ENCODE results near the gene IGF2BP2. TPM values are rescaled to one million over a fixed set of nuclear protein-coding genes. Genes with fewer than 3 reads are reported as not detected.
A peak's percentile ranks its signal among the peaks of the same experiment; 100 is the strongest.

The IGF2BP2 gene
- total and polyA plus RNA-seq, 5 donors from 2014 or later = 3.6 TPM; not detected in 4

DNA sequence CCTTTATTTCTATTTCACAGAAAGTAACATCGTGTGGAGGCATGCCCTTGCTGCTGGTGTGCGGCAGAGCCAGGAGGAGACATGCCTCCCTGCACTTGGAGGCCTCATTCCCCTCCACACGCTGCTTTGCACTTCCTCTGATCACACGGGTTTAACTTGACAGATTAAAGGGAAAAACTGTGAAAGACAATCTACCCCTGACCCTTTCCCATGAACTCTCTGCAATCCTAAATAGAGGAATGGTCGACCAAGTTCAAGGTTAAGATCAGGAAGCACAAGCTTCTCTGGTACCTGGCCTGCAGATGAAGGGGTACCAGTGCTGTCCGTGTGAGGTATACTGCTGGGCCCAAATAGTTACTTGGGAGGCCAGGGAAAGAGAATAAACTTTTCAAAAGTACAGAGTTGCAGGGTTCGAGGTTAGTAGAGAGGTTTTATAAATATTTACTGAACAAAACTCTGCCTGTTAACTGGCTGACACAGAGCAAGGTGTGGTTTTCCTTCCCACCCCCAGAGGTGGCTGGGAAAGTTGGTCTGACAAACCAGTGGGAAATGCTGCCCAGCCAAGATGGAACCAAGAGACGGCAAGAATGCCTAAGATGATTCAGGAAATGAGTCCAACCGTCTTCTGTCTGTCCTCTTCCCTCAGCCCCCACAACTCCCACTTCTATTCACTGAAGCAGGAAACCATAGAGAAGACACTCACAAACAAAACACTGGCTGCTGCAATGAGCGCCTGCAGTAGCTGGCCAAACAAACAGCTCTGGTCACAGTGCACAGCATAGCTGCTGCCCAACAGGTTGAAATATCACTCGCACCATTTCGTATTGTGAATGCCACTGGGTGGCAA lies 79.6 kb downstream of the IGF2BP2 start:
- ATAC-seq (ENCODE audit: low read depth in 2 of 2) (no peak), DNase-seq (no peak)
- no peak overlapping the region for H3K27ac Mint-ChIP-seq
- no peaks in the 10 kb centered on the region for H3K4me1 ChIP-seq (ENCODE audit: control insufficient read depth, insufficient read depth, low read length, poor library complexity, severe bottlenecking)
- H3K27me3 Mint-ChIP-seq = peaks cover 34% of the 10 kb centered on the region
- peaks cover 0 to 2% (median 0%) of the 10 kb centered on the region in 7 donors for H3K9me3 Mint-ChIP-seq
- no peaks in the 10 kb centered on the region for H3K36me3 ChIP-seq (ENCODE audit: control insufficient read depth, insufficient read depth, low read length)
- peak overlapping the region in 1 of 4 donors; percentile 32 for H3K4me3 Mint-ChIP-seq
- no peak overlapping the region for H3K27ac ChIP-seq (ENCODE audit: insufficient read depth, low read length, poor library complexity, severe bottlenecking)
- no peaks in the 10 kb centered on the region for H3K36me3 Mint-ChIP-seq
- H3K4me3 ChIP-seq (ENCODE audit: low read depth, low read length) = no peak overlapping the region
- peaks cover 2% of the 10 kb centered on the region for H3K27me3 ChIP-seq (ENCODE audit: control insufficient read depth, insufficient read depth, low read length)
- no peaks in the 10 kb centered on the region for H3K9me3 ChIP-seq (ENCODE audit: control insufficient read depth in 2 of 2, low read length in 2 of 2)
- H3K4me1 Mint-ChIP-seq = no peaks in the 10 kb centered on the region

DNA sequence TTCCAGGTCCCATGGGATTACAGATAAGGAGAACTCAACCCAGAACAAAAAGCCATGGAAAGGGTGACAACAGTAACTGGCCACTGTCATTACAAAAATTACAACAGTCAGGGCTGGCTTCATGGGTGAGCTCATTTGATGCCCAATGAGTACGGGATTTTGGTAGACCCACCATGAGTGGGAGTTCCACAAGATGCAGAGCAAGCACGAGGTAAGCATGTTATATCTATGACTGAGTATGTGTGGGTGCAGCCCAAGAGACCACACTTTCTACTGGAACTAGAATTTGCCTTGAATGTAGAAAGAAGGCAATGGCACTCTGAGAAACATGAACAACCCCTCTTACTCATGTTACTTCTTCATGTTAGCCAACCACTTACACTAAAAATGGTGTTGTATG lies 83.3 kb downstream of the IGF2BP2 start:
- Mint-ChIP-seq H3K4me3 (no peak overlapping the region), H3K36me3 (no peaks in the 10 kb centered on the region), H3K27me3 (peaks cover 25% of the 10 kb centered on the region), H3K9me3 (peaks cover 0 to 2% (median 0%) of the 10 kb centered on the region in 7 donors), H3K27ac (no peak overlapping the region), H3K4me1 (no peaks in the 10 kb centered on the region)
- DNase-seq (no peak), ATAC-seq (ENCODE audit: low read depth in 2 of 2) (no peak)
- H3K27me3 ChIP-seq (ENCODE audit: control insufficient read depth, insufficient read depth, low read length) = no peaks in the 10 kb centered on the region
- H3K36me3 ChIP-seq (ENCODE audit: control insufficient read depth, insufficient read depth, low read length) = no peaks in the 10 kb centered on the region
- H3K4me3 ChIP-seq (ENCODE audit: low read depth, low read length) = no peak overlapping the region
- no peaks in the 10 kb centered on the region for H3K4me1 ChIP-seq (ENCODE audit: control insufficient read depth, insufficient read depth, low read length, poor library complexity, severe bottlenecking)
- no peak overlapping the region for H3K27ac ChIP-seq (ENCODE audit: insufficient read depth, low read length, poor library complexity, severe bottlenecking)
- no peaks in the 10 kb centered on the region for H3K9me3 ChIP-seq (ENCODE audit: control insufficient read depth in 2 of 2, low read length in 2 of 2)

DNA sequence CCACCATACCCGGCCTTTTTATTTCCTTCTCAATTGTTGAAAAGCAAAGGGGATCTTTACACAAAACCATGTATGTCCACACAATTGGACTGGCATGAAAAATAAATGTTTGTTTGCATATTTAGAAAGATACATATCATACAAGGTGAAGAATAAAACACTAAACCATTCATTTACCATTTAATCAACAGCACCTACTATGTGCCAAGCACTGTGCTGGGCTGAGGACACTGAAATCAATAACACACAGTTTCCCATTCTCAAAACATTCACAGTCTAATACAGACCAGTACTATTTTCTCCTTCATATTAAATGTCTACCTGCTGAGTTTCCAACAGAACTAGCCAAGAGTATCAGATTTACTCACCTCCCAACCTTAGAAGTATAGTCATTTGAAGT lies 84.7 kb downstream of the IGF2BP2 start:
- H3K4me3 Mint-ChIP-seq = no peak overlapping the region
- H3K36me3 ChIP-seq (ENCODE audit: control insufficient read depth, insufficient read depth, low read length) = no peaks in the 10 kb centered on the region
- no peaks in the 10 kb centered on the region for H3K4me1 ChIP-seq (ENCODE audit: control insufficient read depth, insufficient read depth, low read length, poor library complexity, severe bottlenecking)
- H3K27ac Mint-ChIP-seq = no peak overlapping the region
- ATAC-seq (ENCODE audit: low read depth in 2 of 2) (no peak), DNase-seq (no peak)
- no peaks in the 10 kb centered on the region for H3K4me1 Mint-ChIP-seq
- H3K27ac ChIP-seq (ENCODE audit: insufficient read depth, low read length, poor library complexity, severe bottlenecking) = no peak overlapping the region
- no peaks in the 10 kb centered on the region for H3K36me3 Mint-ChIP-seq
- no peaks in the 10 kb centered on the region for H3K27me3 ChIP-seq (ENCODE audit: control insufficient read depth, insufficient read depth, low read length)
- no peaks in the 10 kb centered on the region for H3K9me3 ChIP-seq (ENCODE audit: control insufficient read depth in 2 of 2, low read length in 2 of 2)
- no peak overlapping the region for H3K4me3 ChIP-seq (ENCODE audit: low read depth, low read length)
- peaks cover 13% of the 10 kb centered on the region for H3K27me3 Mint-ChIP-seq
- peaks cover 0 to 2% (median 0%) of the 10 kb centered on the region in 7 donors for H3K9me3 Mint-ChIP-seq

DNA sequence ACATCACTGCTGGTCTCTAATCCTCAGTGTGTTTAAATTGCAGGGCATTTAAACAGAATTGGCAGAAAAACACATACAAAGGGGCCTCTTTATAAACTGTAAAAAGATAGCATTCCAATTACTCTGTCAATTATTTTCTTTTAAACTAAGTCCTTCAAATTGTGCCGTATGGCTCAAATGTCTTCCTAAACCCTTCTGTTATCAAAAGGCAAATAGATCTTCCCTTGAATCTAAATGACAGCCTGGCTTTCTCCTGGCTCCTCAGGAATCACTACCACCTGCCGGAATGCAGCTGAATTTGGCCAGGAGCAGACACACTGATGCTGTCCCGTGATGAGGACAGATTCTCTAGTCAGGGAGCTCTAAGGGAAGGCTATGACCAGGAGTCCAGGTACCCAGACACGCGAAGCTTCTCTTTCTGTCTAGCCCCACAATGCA lies 85.6 kb downstream of the IGF2BP2 start:
- H3K4me1 ChIP-seq (ENCODE audit: control insufficient read depth, insufficient read depth, low read length, poor library complexity, severe bottlenecking) = no peaks in the 10 kb centered on the region
- no peak overlapping the region for H3K4me3 Mint-ChIP-seq
- H3K27ac ChIP-seq (ENCODE audit: insufficient read depth, low read length, poor library complexity, severe bottlenecking) = no peak overlapping the region
- DNase-seq (no peak), ATAC-seq (ENCODE audit: low read depth in 2 of 2) (no peak)
- H3K27me3 Mint-ChIP-seq = peaks cover 15% of the 10 kb centered on the region
- peak overlapping the region in 1 of 3 donors; percentile 43 for H3K27ac Mint-ChIP-seq
- H3K9me3 ChIP-seq (ENCODE audit: control insufficient read depth in 2 of 2, low read length in 2 of 2) = no peaks in the 10 kb centered on the region
- no peaks in the 10 kb centered on the region for H3K4me1 Mint-ChIP-seq
- no peaks in the 10 kb centered on the region for H3K36me3 ChIP-seq (ENCODE audit: control insufficient read depth, insufficient read depth, low read length)
- H3K9me3 Mint-ChIP-seq = peaks cover 0 to 2% (median 0%) of the 10 kb centered on the region in 7 donors
- H3K4me3 ChIP-seq (ENCODE audit: low read depth, low read length) = no peak overlapping the region
- no peaks in the 10 kb centered on the region for H3K27me3 ChIP-seq (ENCODE audit: control insufficient read depth, insufficient read depth, low read length)
- H3K36me3 Mint-ChIP-seq = no peaks in the 10 kb centered on the region

DNA sequence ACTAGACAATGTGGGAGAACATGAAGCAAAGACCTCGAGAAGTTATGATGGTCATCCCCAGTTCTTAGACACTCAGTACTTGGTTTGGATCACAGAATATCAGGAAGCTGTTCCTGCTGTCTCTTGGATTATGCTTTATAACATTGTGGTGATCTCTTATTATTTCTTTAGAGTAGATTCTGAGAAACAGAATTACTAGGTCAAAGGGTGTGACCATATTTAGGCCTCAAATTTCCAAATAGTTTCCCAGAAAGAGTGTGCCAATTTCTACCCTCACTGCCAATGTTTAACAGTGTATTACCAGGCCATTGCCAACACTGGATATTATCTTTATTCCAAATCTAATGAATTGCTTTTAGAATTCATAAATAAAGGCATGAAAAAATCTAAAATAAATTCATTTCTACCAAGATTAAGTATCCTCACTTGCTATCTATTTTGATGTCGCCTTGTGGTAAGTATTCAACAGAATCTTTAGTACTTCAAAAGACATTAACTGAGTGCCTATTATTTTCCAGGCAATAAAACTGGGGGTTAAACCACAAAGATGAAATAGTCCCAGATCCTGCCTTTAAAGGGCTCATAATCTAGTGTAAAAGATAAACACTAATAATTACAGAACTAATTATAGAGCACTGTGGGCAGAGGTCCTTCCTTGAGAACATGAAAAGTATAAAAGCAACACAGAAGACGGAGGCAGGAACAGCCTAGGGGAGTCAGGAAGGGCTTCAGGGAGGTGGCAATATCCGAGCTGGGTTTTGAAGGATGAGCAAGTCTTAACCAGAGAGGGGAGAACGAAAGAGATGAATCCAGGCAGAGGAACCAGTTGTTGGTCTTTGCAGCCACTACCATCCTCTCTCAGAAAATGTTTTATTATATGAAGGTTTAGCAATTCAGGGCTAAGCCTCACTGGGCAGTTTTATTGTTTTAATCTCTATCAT lies 86.8 kb downstream of the IGF2BP2 start:
- H3K4me1 ChIP-seq (ENCODE audit: control insufficient read depth, insufficient read depth, low read length, poor library complexity, severe bottlenecking) = no peaks in the 10 kb centered on the region
- ATAC-seq (ENCODE audit: low read depth in 2 of 2) (no peak), DNase-seq (no peak)
- Mint-ChIP-seq H3K27me3 (peaks cover 8% of the 10 kb centered on the region), H3K4me1 (no peaks in the 10 kb centered on the region), H3K36me3 (no peaks in the 10 kb centered on the region), H3K27ac (no peak overlapping the region), H3K4me3 (no peak overlapping the region), H3K9me3 (peaks cover 0 to 2% (median 0%) of the 10 kb centered on the region in 7 donors)
- H3K27ac ChIP-seq (ENCODE audit: insufficient read depth, low read length, poor library complexity, severe bottlenecking) = no peak overlapping the region
- no peaks in the 10 kb centered on the region for H3K27me3 ChIP-seq (ENCODE audit: control insufficient read depth, insufficient read depth, low read length)
- no peaks in the 10 kb centered on the region for H3K36me3 ChIP-seq (ENCODE audit: control insufficient read depth, insufficient read depth, low read length)
- H3K4me3 ChIP-seq (ENCODE audit: low read depth, low read length) = no peak overlapping the region
- no peaks in the 10 kb centered on the region for H3K9me3 ChIP-seq (ENCODE audit: control insufficient read depth in 2 of 2, low read length in 2 of 2)

DNA sequence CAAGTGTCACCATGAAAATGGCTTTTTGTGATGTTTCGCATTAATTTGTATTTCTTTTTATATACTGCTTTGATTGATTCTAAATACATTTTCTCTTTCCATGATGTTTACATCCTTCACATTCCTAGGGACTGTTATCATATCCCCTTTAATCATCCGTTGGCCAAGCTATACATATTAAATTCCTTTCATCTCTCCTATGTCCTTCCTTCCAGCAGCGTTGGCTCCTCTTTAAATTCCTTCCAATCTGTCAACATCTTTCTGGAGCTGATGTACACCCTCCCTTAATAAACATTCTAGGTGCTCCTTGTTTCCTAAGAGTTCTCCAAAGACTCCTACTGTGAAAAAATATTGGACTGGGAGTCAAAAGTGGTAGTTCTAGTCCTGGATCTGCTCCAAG lies 87.8 kb downstream of the IGF2BP2 start:
- Mint-ChIP-seq H3K36me3 (no peaks in the 10 kb centered on the region), H3K4me1 (no peaks in the 10 kb centered on the region), H3K27ac (no peak overlapping the region), H3K27me3 (peaks cover 8% of the 10 kb centered on the region), H3K4me3 (no peak overlapping the region), H3K9me3 (peaks cover 0 to 2% (median 0%) of the 10 kb centered on the region in 7 donors)
- DNase-seq (no peak), ATAC-seq (ENCODE audit: low read depth in 2 of 2) (no peak)
- Histone ChIP-seq H3K27ac (ENCODE audit: insufficient read depth, low read length, poor library complexity, severe bottlenecking) (no peak overlapping the region), H3K4me3 (ENCODE audit: low read depth, low read length) (no peak overlapping the region), H3K36me3 (ENCODE audit: control insufficient read depth, insufficient read depth, low read length) (no peaks in the 10 kb centered on the region), H3K4me1 (ENCODE audit: control insufficient read depth, insufficient read depth, low read length, poor library complexity, severe bottlenecking) (no peaks in the 10 kb centered on the region), H3K27me3 (ENCODE audit: control insufficient read depth, insufficient read depth, low read length) (no peaks in the 10 kb centered on the region), H3K9me3 (ENCODE audit: control insufficient read depth in 2 of 2, low read length in 2 of 2) (no peaks in the 10 kb centered on the region)

DNA sequence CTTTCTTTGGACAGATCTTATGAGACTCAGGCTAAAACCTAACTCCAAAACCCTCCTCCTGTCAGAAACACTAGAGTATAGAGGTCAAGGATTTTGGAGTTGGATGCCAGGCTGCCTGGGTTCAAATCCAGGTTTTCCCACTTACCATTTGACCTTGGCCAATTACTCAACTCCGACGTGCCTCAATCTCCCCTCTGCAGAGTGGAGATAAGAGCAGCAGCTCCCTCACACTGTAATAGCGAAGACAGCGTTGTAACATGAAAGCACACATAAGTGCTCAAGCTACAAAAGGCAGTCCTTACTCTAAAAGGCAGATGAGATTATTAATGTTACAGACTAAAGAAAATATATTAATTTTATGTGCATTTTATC lies 90.1 kb downstream of the IGF2BP2 start:
- H3K4me1 Mint-ChIP-seq = no peaks in the 10 kb centered on the region
- ATAC-seq (ENCODE audit: low read depth in 2 of 2) (no peak), DNase-seq (no peak)
- H3K9me3 Mint-ChIP-seq = peaks cover 0 to 2% (median 0%) of the 10 kb centered on the region in 7 donors
- no peak overlapping the region for H3K27ac Mint-ChIP-seq
- peaks cover 12% of the 10 kb centered on the region for H3K27me3 Mint-ChIP-seq
- H3K36me3 Mint-ChIP-seq = no peaks in the 10 kb centered on the region
- H3K4me3 Mint-ChIP-seq = no peak overlapping the region
- no peaks in the 10 kb centered on the region for H3K27me3 ChIP-seq (ENCODE audit: control insufficient read depth, insufficient read depth, low read length)
- no peaks in the 10 kb centered on the region for H3K9me3 ChIP-seq (ENCODE audit: control insufficient read depth in 2 of 2, low read length in 2 of 2)
- H3K27ac ChIP-seq (ENCODE audit: insufficient read depth, low read length, poor library complexity, severe bottlenecking) = no peak overlapping the region
- H3K4me1 ChIP-seq (ENCODE audit: control insufficient read depth, insufficient read depth, low read length, poor library complexity, severe bottlenecking) = no peaks in the 10 kb centered on the region
- H3K4me3 ChIP-seq (ENCODE audit: low read depth, low read length) = no peak overlapping the region
- H3K36me3 ChIP-seq (ENCODE audit: control insufficient read depth, insufficient read depth, low read length) = no peaks in the 10 kb centered on the region
